Sigmoid colon (tissue), 7 donors: ENCODE measurements around the gene MERTK. TPM values are rescaled to one million over a fixed set of nuclear protein-coding genes. Genes with fewer than 3 reads are reported as not detected.

Source experiments
- DNase-seq: peaks from one replicate; pipeline ENCODE4 v3.0.0-alpha.2; 2019
- H3K27ac ChIP-seq, 4 donors: fragments of 200-600 bp; sonication (generic); one replicate each; pipeline ENCODE4 v1.5.1; 2016 to 2019; ENCODE audit warnings: mild to moderate bottlenecking in 1 of 4
- H3K27me3 ChIP-seq, 3 donors: fragments of 200-600 bp; sonication (generic); one replicate each; pipeline ENCODE4 v1.5.1; 2019; ENCODE audit warnings: mild to moderate bottlenecking in 1 of 3
- H3K36me3 ChIP-seq, 4 donors: fragments of 200-600 bp; sonication (generic); one replicate each; pipeline ENCODE4 v1.5.1; 2016 to 2019
- H3K4me1 ChIP-seq, 4 donors: fragments of 200-600 bp; sonication (generic); one replicate each; pipeline ENCODE4 v1.5.1; 2017 to 2019
- H3K4me3 ChIP-seq, 4 donors: fragments of 200-600 bp; sonication (generic); one replicate each; pipeline ENCODE4 v1.5.1; 2017 to 2019; ENCODE audit warnings: mild to moderate bottlenecking in 2 of 4, moderate library complexity in 1 of 4
- H3K9me3 ChIP-seq, 4 donors: fragments of 200-600 bp in 3 of 4; sonication (generic) in 3 of 4; one replicate each; pipeline versions ENCODE4 v1.5.1 to v1.6.1; 2013 to 2019
- EP300 ChIP-seq, 4 donors: sonication (generic); formaldehyde crosslinking; IDR thresholded peaks; one replicate each; pipeline ENCODE4 v1.6.1; 2017; ENCODE audit warnings: antibody characterized with exemption in 4 of 4
- POLR2A ChIP-seq, 2 donors: fragments of 450-650 bp; IDR thresholded peaks; one replicate each; pipeline ENCODE4 v1.6.1; 2016; ENCODE audit warnings: antibody characterized with exemption in 2 of 2, mild to moderate bottlenecking in 2 of 2, moderate library complexity in 2 of 2
- POLR2AphosphoS5 ChIP-seq, 4 donors: sonication (generic); formaldehyde crosslinking; IDR thresholded peaks; one replicate each; pipeline ENCODE4 v1.6.1; 2017; ENCODE audit warnings: antibody characterized with exemption in 4 of 4
- WGBS, 2 donors: extraction: QIAGEN DNeasy Blood & Tissue Kit; methylation state at CpG; one replicate each; pipeline ENCODE4 v1.1.7; 2013; 5-methylcytosine and 5-hydroxymethylcytosine counted together
- intact Hi-C: fragments of 100-400 bp; cut with DNase I; formaldehyde crosslinking; loops from one replicate; pipeline ENCODE4 v1.15.1; 2023
- polyA plus RNA-seq, 3 donors: library from polyadenylated mRNA; stranded (reverse); fragments of 200-250 nt; gene quantifications; one replicate each; pipeline ENCODE4 v1.2.3, GENCODE V29; 2013
- total RNA-seq, 4 donors: library from RNA; depleted of rRNA; stranded (reverse); fragments of >200 nt; gene quantifications; one replicate each; pipeline ENCODE4 v1.1.0, GENCODE V29; 2016
- TF ChIP-seq, protein P1 (sequence below), 4 experiments: fragments of 450-650 bp in 3 of 4; fragments of 200-600 bp in 1 of 4; IDR thresholded peaks; one replicate each; pipeline ENCODE4 v1.5.1; 2016 to 2019; ENCODE audit warnings: antibody characterized with exemption in 4 of 4, mild to moderate bottlenecking in 3 of 4, moderate library complexity in 2 of 4
- donor health status: healthy with polysubstance abuse.
- donor health status: Bipolar disorder and iron deficiency.
- donor health status: healthy.

The MERTK gene
- total and polyA plus RNA-seq, 7 donors = 2.4 to 31.6 (median 14.4) TPM

DNA sequence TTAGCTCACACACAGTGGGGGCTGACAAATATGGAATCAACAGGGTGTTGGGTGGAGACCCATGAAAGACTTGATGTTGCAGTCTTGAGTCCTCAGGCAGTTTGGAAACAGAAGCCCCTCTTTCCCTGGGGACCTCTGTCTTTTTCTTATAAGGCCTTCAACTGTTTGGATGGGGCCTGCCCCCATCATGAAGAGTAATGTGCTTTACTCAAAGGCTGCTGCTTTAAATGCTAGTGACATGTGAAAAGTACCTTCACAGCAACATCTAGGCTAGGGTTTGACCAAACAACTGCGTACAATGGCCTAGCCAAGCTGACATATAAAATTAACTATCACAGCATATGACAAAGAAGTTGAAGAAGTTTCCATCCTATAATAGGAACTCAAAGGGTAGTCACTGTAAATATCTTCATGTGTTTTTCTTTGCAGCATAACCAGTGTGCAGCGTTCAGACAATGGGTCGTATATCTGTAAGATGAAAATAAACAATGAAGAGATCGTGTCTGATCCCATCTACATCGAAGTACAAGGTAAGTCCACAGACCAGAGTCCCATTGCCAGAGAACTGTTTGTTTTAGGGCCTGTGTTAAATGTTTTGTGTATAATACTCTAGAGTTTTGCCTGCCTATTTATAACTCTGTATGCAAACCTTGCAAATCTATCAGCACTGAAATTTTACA, 46.3 kb downstream of the MERTK start:
- H3K9me3 ChIP-seq = no peaks in the 10 kb centered on the region
- peaks cover 0 to 35% (median 28%) of the 10 kb centered on the region in 4 donors for H3K4me1 ChIP-seq
- peak overlapping the region in 3 of 4 donors; percentile 78 to 83 (median 81) for H3K27ac ChIP-seq
- TF ChIP-seq EP300 (IDR thresholded peaks at IDR 0.05) (no peak), POLR2AphosphoS5 (IDR thresholded peaks at IDR 0.05) (peak in 1 of 4 donors; percentile 20), POLR2A (IDR thresholded peaks at IDR 0.05) (no peak)
- TF ChIP-seq, protein P1, sequence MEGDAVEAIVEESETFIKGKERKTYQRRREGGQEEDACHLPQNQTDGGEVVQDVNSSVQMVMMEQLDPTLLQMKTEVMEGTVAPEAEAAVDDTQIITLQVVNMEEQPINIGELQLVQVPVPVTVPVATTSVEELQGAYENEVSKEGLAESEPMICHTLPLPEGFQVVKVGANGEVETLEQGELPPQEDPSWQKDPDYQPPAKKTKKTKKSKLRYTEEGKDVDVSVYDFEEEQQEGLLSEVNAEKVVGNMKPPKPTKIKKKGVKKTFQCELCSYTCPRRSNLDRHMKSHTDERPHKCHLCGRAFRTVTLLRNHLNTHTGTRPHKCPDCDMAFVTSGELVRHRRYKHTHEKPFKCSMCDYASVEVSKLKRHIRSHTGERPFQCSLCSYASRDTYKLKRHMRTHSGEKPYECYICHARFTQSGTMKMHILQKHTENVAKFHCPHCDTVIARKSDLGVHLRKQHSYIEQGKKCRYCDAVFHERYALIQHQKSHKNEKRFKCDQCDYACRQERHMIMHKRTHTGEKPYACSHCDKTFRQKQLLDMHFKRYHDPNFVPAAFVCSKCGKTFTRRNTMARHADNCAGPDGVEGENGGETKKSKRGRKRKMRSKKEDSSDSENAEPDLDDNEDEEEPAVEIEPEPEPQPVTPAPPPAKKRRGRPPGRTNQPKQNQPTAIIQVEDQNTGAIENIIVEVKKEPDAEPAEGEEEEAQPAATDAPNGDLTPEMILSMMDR (IDR thresholded peaks at IDR 0.05) = no peak
- no peaks in the 10 kb centered on the region for H3K27me3 ChIP-seq
- peaks cover 0 to 12% (median 0%) of the 10 kb centered on the region in 4 donors for H3K36me3 ChIP-seq
- H3K4me3 ChIP-seq = no peak overlapping the region
- WGBS, 2 donors = 33 to 73% methylated on average over 5 of the region's 5 CpGs
- intact Hi-C loops = loop anchor here (5.0 kb wide), 1 partner anchor 47 kb away; the partner anchor contains the start of gene MERTK
- no peak for DNase-seq

DNA sequence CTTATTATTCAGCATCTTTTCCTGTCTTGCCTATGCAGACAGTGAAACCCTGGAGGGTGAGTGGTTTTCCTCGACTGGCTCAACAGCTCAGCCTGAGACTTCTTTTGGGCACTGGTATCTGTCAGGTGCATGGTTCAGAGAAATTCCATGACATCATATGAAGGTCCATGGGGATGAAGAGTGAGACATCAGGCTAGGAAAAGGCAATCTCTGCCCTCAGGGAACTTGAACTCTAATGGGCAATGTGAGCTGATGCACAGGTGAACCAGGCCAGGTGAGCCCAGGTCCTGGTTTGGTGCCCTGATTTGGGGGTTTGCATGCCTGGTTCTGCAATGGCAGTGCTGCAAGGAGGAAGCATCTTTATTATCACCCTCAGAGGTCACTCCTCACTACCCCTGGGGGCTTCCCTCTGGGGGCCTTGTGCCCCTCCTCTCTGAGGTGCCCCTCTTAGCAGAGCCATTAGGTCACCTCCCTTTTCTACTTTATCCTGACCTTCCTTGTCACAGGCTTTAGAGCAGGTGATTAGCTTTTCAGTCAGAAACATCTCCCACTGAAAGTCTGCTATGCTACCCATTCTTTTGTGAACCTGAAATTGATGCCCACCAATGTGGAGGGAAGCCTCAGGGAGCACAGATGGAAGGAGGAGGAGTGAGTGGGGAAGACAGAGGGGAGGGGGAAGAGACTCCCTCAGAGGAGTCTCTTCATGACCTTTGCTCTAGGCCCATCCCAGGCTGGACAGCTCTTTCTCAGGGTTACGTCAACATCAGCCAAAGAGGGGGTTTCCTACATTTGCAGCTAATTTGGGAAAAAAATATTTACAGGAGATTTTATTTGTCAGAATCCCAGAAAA, 47.3 kb downstream of the MERTK start:
- no peak for TF ChIP-seq POLR2A (IDR thresholded peaks at IDR 0.05)
- TF ChIP-seq, protein P1 (IDR thresholded peaks at IDR 0.05) = no peak
- TF ChIP-seq EP300 (IDR thresholded peaks at IDR 0.05) = no peak
- TF ChIP-seq POLR2AphosphoS5 (IDR thresholded peaks at IDR 0.05) = no peak
- H3K4me3 ChIP-seq = no peak overlapping the region
- H3K27ac ChIP-seq = peak overlapping the region; percentile 65 to 83 (median 80)
- intact Hi-C loops = loop anchor here (5.0 kb wide), 1 partner anchor 48 kb away; the partner anchor contains the start of gene MERTK
- H3K4me1 ChIP-seq = peaks cover 0 to 35% (median 28%) of the 10 kb centered on the region in 4 donors
- peaks cover 0 to 12% (median 0%) of the 10 kb centered on the region in 4 donors for H3K36me3 ChIP-seq
- no peak for DNase-seq
- H3K9me3 ChIP-seq = no peaks in the 10 kb centered on the region
- 52 to 74% methylated on average over 2 of the region's 2 CpGs for WGBS, 2 donors
- no peaks in the 10 kb centered on the region for H3K27me3 ChIP-seq

DNA sequence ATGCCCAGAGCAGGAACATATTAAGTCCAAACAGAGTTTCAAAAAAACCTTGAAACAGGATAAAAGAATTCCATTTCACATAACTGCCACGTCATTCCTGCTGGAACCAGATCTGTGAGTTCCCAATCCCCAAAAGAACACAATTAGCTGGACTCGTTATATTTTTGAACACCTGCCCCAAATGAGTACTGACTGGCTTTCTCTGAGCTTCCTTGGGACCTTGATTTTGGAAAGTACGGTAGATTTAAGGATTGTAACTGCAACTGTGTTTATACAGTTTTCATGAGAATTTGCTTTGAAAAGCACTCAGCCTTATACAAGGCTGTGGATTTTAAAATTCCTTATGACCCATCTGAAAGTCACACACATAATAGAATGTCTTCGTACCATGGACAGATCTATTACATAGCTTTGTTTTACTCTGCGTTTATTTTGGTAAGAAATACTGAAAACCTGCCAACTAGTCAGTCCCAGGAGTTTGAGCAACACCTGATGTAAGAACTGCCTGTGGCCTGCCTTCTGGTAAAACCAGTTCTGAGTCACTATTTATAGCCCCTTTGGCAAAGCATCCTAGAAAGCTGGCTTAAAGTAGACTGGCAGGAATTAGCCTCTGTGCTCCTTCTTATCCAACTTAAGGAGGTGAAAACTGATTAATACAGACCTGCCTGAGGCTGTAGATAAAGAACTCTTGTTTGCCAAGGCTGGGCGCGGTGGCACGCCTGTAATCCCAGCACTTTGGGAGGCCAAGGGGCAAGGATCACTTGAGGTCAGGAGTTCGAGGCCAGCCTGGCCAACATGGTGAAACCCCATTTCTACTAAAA, 48.1 kb downstream of the MERTK start:
- intact Hi-C loops = loop anchor here (5.0 kb wide), 1 partner anchor 49 kb away; the partner anchor contains the start of gene MERTK
- Histone ChIP-seq H3K27me3 (no peaks in the 10 kb centered on the region), H3K4me3 (no peak overlapping the region), H3K4me1 (peaks cover 0 to 35% (median 28%) of the 10 kb centered on the region in 4 donors), H3K36me3 (peaks cover 0 to 12% (median 0%) of the 10 kb centered on the region in 4 donors), H3K27ac (peak overlapping the region; percentile 65 to 83 (median 80)), H3K9me3 (no peaks in the 10 kb centered on the region)
- 15 to 55% methylated on average over 9 of the region's 9 CpGs for WGBS, 2 donors
- peak; percentile 76 for DNase-seq
- no peak for TF ChIP-seq POLR2A (IDR thresholded peaks at IDR 0.05)
- TF ChIP-seq, protein P1 (IDR thresholded peaks at IDR 0.05) = no peak
- TF ChIP-seq EP300 (IDR thresholded peaks at IDR 0.05) = peak in 2 of 4 donors; percentile 37 to 44
- TF ChIP-seq POLR2AphosphoS5 (IDR thresholded peaks at IDR 0.05) = peak; percentile 46 to 69 (median 58)

DNA sequence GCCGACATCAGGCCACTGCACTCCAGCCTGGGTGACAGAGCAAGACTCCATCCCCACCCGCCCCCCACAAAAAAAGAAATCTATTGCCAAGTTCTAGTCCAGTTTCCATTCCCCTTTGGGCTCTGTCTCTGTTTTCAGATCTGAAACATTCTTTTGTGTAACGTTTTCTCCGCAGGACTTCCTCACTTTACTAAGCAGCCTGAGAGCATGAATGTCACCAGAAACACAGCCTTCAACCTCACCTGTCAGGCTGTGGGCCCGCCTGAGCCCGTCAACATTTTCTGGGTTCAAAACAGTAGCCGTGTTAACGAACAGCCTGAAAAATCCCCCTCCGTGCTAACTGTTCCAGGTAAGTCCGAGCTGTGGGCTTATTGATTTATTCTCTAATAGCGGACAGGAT, 48.8 kb downstream of the MERTK start:
- Histone ChIP-seq H3K4me3 (no peak overlapping the region), H3K36me3 (peaks cover 0 to 12% (median 0%) of the 10 kb centered on the region in 4 donors), H3K27me3 (no peaks in the 10 kb centered on the region), H3K4me1 (peaks cover 0 to 35% (median 28%) of the 10 kb centered on the region in 4 donors), H3K27ac (peak overlapping the region; percentile 59 to 83 (median 80)), H3K9me3 (no peaks in the 10 kb centered on the region)
- no peak for DNase-seq
- TF ChIP-seq EP300 (IDR thresholded peaks at IDR 0.05) (no peak), POLR2A (IDR thresholded peaks at IDR 0.05) (no peak), POLR2AphosphoS5 (IDR thresholded peaks at IDR 0.05) (no peak)
- TF ChIP-seq, protein P1 (IDR thresholded peaks at IDR 0.05) = no peak
- intact Hi-C loops = loop anchor here (5.0 kb wide), 1 partner anchor 50 kb away; the partner anchor contains the start of gene MERTK
- WGBS, 2 donors = 87 to 94% methylated on average over 11 of the region's 11 CpGs
